ENCODE measurements around the gene TMEM120A. TPM values are rescaled to one million over a fixed set of nuclear protein-coding genes. Genes with fewer than 3 reads are reported as not detected.

The TMEM120A gene
- polyA plus RNA-seq, 1 of the 3 experiments (the other 2 are of a cell fraction), result 59.8 TPM

- ChIA-PET POLR2A (no interaction called here), CTCF (interaction anchor here (2.3 to 5.5 kb wide), 2 partner anchors 18 to 136 kb away, joined by 10 to 20 read pairs; no protein-coding TSS in a partner anchor)
- Histone ChIP-seq H3K36me3 (replicated peaks in 1 of 2; ENCODE audit: control insufficient read depth in 1 of 2, insufficient read depth in 2 of 2, low read length in 1 of 2) (peaks cover 16 to 24% of the 10 kb centered on the region in 2 experiments), H4K20me1 (ENCODE audit: insufficient read depth) (no peaks in the 10 kb centered on the region), H2AFZ (ENCODE audit: low read depth) (no peak overlapping the region), H3K4me1 (ENCODE audit: control insufficient read depth in 1 of 2, insufficient read depth in 2 of 2, low read depth in 1 of 2, low read length in 1 of 2) (no peaks in the 10 kb centered on the region), H3K79me2 (ENCODE audit: insufficient read depth) (no peaks in the 10 kb centered on the region), H3K9me3 (no peaks in the 10 kb centered on the region), H3K27ac (ENCODE audit: low read depth in 2 of 2, low read length in 1 of 2) (no peak overlapping the region), H3K4me3 (ENCODE audit: low read depth in 2 of 2, low read length in 1 of 2) (no peak overlapping the region), H3K9ac (no peak overlapping the region), H3K27me3 (ENCODE audit: insufficient read depth) (no peaks in the 10 kb centered on the region), H3F3A (replicated peaks; ENCODE audit: insufficient read depth) (peaks cover 5% of the 10 kb centered on the region), H3K4me2 (no peak overlapping the region), H3K9me2 (no peaks in the 10 kb centered on the region)
- no peak for TF ChIP-seq FOXJ3 (CRISPR knock-in tag; IDR thresholded peaks at IDR 0.05)
- TF ChIP-seq TCF12 (IDR thresholded peaks at IDR 0.05), result no peak
- no peak for TF ChIP-seq ELF1 (IDR thresholded peaks at IDR 0.05)
- no peak for TF ChIP-seq REST (IDR thresholded peaks at IDR 0.05; ENCODE audit: low read depth, low read length)
- TF ChIP-seq EZH2phosphoT487 (IDR thresholded peaks at IDR 0.05; ENCODE audit: borderline replicate concordance, low read depth), result no peak
- WGBS (ENCODE audit: low lambda C conversion rate), result 92% methylated on average over 5 of the region's 6 CpGs
- no peak for DNase-seq
These were observed 7.7 kb upstream of the TMEM120A start for GRCh38 chr7:76002139-76002538.

DNA sequence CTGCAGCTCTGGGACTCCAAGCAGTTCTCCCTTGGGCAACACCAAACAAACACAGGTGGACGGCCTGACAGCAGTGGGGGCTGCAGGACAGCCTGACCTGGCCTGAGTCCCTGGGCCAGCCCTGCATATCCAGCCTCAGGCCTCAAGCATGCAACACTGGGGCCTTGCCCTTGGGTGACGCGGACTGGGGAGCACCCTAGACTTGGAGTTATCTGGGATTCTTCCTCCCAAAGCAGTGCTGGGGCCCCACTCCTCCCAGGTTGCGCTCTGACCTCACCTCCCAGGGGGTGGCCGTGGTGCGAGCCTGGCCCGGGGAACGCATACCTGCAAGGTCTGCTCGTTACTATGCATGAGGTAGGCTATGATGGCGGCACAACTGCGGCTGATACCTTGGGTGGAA lies 6.2 kb upstream of the TMEM120A start:
- H3K36me3 ChIP-seq (replicated peaks in 1 of 2; ENCODE audit: control insufficient read depth in 1 of 2, insufficient read depth in 2 of 2, low read length in 1 of 2), result peaks cover 17 to 32% of the 10 kb centered on the region in 2 experiments
- no peaks in the 10 kb centered on the region for H3K27me3 ChIP-seq (ENCODE audit: insufficient read depth)
- no peaks in the 10 kb centered on the region for H4K20me1 ChIP-seq (ENCODE audit: insufficient read depth)
- no peaks in the 10 kb centered on the region for H3K79me2 ChIP-seq (ENCODE audit: insufficient read depth)
- TF ChIP-seq SMC3 (IDR thresholded peaks at IDR 0.05; ENCODE audit: low read depth, low read length) (no peak), FOXM1 (IDR thresholded peaks at IDR 0.05; ENCODE audit: low read depth) (no peak), TCF12 (IDR thresholded peaks at IDR 0.05) (no peak), RCOR1 (IDR thresholded peaks at IDR 0.05; ENCODE audit: low read length) (no peak), TEAD4 (IDR thresholded peaks at IDR 0.05; ENCODE audit: borderline replicate concordance, insufficient read depth) (no peak), RAD21 (IDR thresholded peaks at IDR 0.05; ENCODE audit: low read length) (no peak), EZH2phosphoT487 (IDR thresholded peaks at IDR 0.05; ENCODE audit: borderline replicate concordance, low read depth) (no peak), SIN3A (IDR thresholded peaks at IDR 0.05; ENCODE audit: borderline replicate concordance, low read depth, low read length) (no peak), MEF2A (IDR thresholded peaks at IDR 0.05; ENCODE audit: borderline replicate concordance, low read depth) (no peak), EP300 (IDR thresholded peaks at IDR 0.05; ENCODE audit: borderline replicate concordance in 1 of 2, low read depth in 1 of 2, low read length in 1 of 2) (no peak), RFX5 (IDR thresholded peaks at IDR 0.05; ENCODE audit: low read length) (no peak), NFIC (IDR thresholded peaks at IDR 0.05; ENCODE audit: borderline replicate concordance) (no peak)
- TF ChIP-seq, protein P1, sequence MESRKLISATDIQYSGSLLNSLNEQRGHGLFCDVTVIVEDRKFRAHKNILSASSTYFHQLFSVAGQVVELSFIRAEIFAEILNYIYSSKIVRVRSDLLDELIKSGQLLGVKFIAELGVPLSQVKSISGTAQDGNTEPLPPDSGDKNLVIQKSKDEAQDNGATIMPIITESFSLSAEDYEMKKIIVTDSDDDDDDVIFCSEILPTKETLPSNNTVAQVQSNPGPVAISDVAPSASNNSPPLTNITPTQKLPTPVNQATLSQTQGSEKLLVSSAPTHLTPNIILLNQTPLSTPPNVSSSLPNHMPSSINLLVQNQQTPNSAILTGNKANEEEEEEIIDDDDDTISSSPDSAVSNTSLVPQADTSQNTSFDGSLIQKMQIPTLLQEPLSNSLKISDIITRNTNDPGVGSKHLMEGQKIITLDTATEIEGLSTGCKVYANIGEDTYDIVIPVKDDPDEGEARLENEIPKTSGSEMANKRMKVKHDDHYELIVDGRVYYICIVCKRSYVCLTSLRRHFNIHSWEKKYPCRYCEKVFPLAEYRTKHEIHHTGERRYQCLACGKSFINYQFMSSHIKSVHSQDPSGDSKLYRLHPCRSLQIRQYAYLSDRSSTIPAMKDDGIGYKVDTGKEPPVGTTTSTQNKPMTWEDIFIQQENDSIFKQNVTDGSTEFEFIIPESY (IDR thresholded peaks at IDR 0.05; ENCODE audit: borderline replicate concordance, low read depth), result no peak
- TF ChIP-seq, protein P2, sequence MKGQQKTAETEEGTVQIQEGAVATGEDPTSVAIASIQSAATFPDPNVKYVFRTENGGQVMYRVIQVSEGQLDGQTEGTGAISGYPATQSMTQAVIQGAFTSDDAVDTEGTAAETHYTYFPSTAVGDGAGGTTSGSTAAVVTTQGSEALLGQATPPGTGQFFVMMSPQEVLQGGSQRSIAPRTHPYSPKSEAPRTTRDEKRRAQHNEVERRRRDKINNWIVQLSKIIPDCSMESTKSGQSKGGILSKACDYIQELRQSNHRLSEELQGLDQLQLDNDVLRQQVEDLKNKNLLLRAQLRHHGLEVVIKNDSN (IDR thresholded peaks at IDR 0.05; ENCODE audit: borderline replicate concordance, low read depth), result no peak
- TF ChIP-seq, protein P3, sequence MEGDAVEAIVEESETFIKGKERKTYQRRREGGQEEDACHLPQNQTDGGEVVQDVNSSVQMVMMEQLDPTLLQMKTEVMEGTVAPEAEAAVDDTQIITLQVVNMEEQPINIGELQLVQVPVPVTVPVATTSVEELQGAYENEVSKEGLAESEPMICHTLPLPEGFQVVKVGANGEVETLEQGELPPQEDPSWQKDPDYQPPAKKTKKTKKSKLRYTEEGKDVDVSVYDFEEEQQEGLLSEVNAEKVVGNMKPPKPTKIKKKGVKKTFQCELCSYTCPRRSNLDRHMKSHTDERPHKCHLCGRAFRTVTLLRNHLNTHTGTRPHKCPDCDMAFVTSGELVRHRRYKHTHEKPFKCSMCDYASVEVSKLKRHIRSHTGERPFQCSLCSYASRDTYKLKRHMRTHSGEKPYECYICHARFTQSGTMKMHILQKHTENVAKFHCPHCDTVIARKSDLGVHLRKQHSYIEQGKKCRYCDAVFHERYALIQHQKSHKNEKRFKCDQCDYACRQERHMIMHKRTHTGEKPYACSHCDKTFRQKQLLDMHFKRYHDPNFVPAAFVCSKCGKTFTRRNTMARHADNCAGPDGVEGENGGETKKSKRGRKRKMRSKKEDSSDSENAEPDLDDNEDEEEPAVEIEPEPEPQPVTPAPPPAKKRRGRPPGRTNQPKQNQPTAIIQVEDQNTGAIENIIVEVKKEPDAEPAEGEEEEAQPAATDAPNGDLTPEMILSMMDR (IDR thresholded peaks at IDR 0.05), result no peak
- H3K9me3 ChIP-seq, result no peaks in the 10 kb centered on the region
- H2AFZ ChIP-seq (ENCODE audit: low read depth), result no peak overlapping the region
- no peak for DNase-seq
- H3K9ac ChIP-seq, result no peak overlapping the region
- H3K27ac ChIP-seq (ENCODE audit: low read depth in 2 of 2, low read length in 1 of 2), result no peak overlapping the region
- H3K4me1 ChIP-seq (ENCODE audit: control insufficient read depth in 1 of 2, insufficient read depth in 2 of 2, low read depth in 1 of 2, low read length in 1 of 2), result no peaks in the 10 kb centered on the region
- H3K9me2 ChIP-seq, result no peaks in the 10 kb centered on the region
- ChIA-PET CTCF (interaction anchor here (5.5 kb wide), 1 partner anchor 135 kb away, joined by 20 read pairs; no protein-coding TSS in a partner anchor), POLR2A (no interaction called here)
- WGBS (ENCODE audit: low lambda C conversion rate), result 97% methylated on average over 8 of the region's 11 CpGs
- no peak overlapping the region for H3K4me2 ChIP-seq
- H3K4me3 ChIP-seq (ENCODE audit: low read depth in 2 of 2, low read length in 1 of 2), result no peak overlapping the region
- peaks cover 5% of the 10 kb centered on the region for H3F3A ChIP-seq (replicated peaks; ENCODE audit: insufficient read depth)

All from SK-N-SH (cell line).